ENCODE data around the gene PTPRN2.

- TF ChIP-seq RXRA (IDR thresholded peaks at IDR 0.05; ENCODE audit: insufficient read depth, low read depth, low read length) (no peak), JUN (IDR thresholded peaks at IDR 0.05; ENCODE audit: low read depth, low read length) (no peak), EP300 (IDR thresholded peaks at IDR 0.05; ENCODE audit: borderline replicate concordance in 1 of 2, low read depth in 2 of 2, low read length in 2 of 2) (no peak)
- TF ChIP-seq, protein P1, sequence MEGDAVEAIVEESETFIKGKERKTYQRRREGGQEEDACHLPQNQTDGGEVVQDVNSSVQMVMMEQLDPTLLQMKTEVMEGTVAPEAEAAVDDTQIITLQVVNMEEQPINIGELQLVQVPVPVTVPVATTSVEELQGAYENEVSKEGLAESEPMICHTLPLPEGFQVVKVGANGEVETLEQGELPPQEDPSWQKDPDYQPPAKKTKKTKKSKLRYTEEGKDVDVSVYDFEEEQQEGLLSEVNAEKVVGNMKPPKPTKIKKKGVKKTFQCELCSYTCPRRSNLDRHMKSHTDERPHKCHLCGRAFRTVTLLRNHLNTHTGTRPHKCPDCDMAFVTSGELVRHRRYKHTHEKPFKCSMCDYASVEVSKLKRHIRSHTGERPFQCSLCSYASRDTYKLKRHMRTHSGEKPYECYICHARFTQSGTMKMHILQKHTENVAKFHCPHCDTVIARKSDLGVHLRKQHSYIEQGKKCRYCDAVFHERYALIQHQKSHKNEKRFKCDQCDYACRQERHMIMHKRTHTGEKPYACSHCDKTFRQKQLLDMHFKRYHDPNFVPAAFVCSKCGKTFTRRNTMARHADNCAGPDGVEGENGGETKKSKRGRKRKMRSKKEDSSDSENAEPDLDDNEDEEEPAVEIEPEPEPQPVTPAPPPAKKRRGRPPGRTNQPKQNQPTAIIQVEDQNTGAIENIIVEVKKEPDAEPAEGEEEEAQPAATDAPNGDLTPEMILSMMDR (IDR thresholded peaks at IDR 0.05; ENCODE audit: control extremely low read depth in 1 of 3, insufficient read depth in 1 of 3, low read depth in 1 of 3, low read length in 3 of 3) = no peak
These were observed 520.2 kb downstream of the PTPRN2 start for GRCh38 chr7:158067219-158067930.

Data from H1 (cell line).